Peyer's patch (tissue), 4 donors: ENCODE data around the gene SAMMSON.

Experiments used
- POLR2A ChIP-seq, 2 donors: fragments of 450-650 bp; IDR thresholded peaks; one replicate each; pipeline ENCODE4 v1.5.1; 2017; ENCODE audit warnings: antibody characterized with exemption in 2 of 2, mild to moderate bottlenecking in 2 of 2, moderate library complexity in 2 of 2
- TF ChIP-seq, protein P1 (sequence below), 6 experiments: fragments of 450-650 bp in 4 of 6; fragments of 200-600 bp in 2 of 6; sonication (generic) in 1 of 6; IDR thresholded peaks; one replicate each; pipeline ENCODE4 v1.5.1; 2017 to 2019; ENCODE audit warnings: antibody characterized with exemption in 6 of 6, mild to moderate bottlenecking in 3 of 6, moderate library complexity in 1 of 6

- TF ChIP-seq, protein P1, sequence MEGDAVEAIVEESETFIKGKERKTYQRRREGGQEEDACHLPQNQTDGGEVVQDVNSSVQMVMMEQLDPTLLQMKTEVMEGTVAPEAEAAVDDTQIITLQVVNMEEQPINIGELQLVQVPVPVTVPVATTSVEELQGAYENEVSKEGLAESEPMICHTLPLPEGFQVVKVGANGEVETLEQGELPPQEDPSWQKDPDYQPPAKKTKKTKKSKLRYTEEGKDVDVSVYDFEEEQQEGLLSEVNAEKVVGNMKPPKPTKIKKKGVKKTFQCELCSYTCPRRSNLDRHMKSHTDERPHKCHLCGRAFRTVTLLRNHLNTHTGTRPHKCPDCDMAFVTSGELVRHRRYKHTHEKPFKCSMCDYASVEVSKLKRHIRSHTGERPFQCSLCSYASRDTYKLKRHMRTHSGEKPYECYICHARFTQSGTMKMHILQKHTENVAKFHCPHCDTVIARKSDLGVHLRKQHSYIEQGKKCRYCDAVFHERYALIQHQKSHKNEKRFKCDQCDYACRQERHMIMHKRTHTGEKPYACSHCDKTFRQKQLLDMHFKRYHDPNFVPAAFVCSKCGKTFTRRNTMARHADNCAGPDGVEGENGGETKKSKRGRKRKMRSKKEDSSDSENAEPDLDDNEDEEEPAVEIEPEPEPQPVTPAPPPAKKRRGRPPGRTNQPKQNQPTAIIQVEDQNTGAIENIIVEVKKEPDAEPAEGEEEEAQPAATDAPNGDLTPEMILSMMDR (IDR thresholded peaks at IDR 0.05) = no peak
- TF ChIP-seq POLR2A (IDR thresholded peaks at IDR 0.05) = no peak
Observed at GRCh38 chr3:70053293-70053692, 53.8 kb downstream of the SAMMSON start.
